ENCODE data around the gene HDAC4. TPM values are rescaled to one million over a fixed set of nuclear protein-coding genes. Genes with fewer than 3 reads are reported as not detected.

HDAC4 gene
- total RNA-seq, 6 donors from 2014 or later = 16.1 to 108 (median 45.0) TPM

- peaks cover 3 to 41% (median 16%) of the 10 kb centered on the region in 4 donors for H3K4me1 ChIP-seq
- no peak overlapping the region for H3K27ac ChIP-seq
- 91 to 94% methylated on average over 21 to 23 of the region's 23 CpGs for WGBS, 2 donors
- no peaks in the 10 kb centered on the region for H3K36me3 ChIP-seq
- no peaks in the 10 kb centered on the region for H3K27me3 ChIP-seq
- TF ChIP-seq EP300 (IDR thresholded peaks at IDR 0.05) (no peak), CTCF (IDR thresholded peaks at IDR 0.05) (no peak), POLR2AphosphoS5 (IDR thresholded peaks at IDR 0.05) (no peak), POLR2A (IDR thresholded peaks at IDR 0.05) (no peak)
- no peak overlapping the region for H3K4me3 ChIP-seq
- DNase-seq (peak in 1 of 2 donors; percentile 40), ATAC-seq (ENCODE audit: low FRiP score in 2 of 2) (no peak)
- H3K9me3 ChIP-seq = no peaks in the 10 kb centered on the region
These were observed 185.5 kb downstream of the HDAC4 start for GRCh38 chr2:239215136-239215925.

GRCh38 chr2:239214725-239215124 is 186.1 kb downstream of the HDAC4 start:
- ATAC-seq (ENCODE audit: low FRiP score in 2 of 2) (no peak), DNase-seq (no peak)
- no peak overlapping the region for H3K27ac ChIP-seq
- peaks cover 0 to 41% (median 16%) of the 10 kb centered on the region in 4 donors for H3K4me1 ChIP-seq
- no peak overlapping the region for H3K4me3 ChIP-seq
- no peaks in the 10 kb centered on the region for H3K9me3 ChIP-seq
- 92 to 99% methylated on average over 9 of the region's 9 CpGs for WGBS, 2 donors
- H3K27me3 ChIP-seq = no peaks in the 10 kb centered on the region
- TF ChIP-seq EP300 (IDR thresholded peaks at IDR 0.05) (no peak), CTCF (IDR thresholded peaks at IDR 0.05) (no peak), POLR2A (IDR thresholded peaks at IDR 0.05) (no peak), POLR2AphosphoS5 (IDR thresholded peaks at IDR 0.05) (no peak)
- H3K36me3 ChIP-seq = no peaks in the 10 kb centered on the region

GRCh38 chr2:239213643-239214101 is 187.1 kb downstream of the HDAC4 start:
- Histone ChIP-seq H3K27me3 (no peaks in the 10 kb centered on the region), H3K4me3 (no peak overlapping the region), H3K4me1 (peaks cover 0 to 41% (median 16%) of the 10 kb centered on the region in 4 donors), H3K9me3 (no peaks in the 10 kb centered on the region), H3K36me3 (no peaks in the 10 kb centered on the region), H3K27ac (no peak overlapping the region)
- WGBS, 2 donors = 91 to 96% methylated on average over 5 to 7 of the region's 7 CpGs
- TF ChIP-seq POLR2A (IDR thresholded peaks at IDR 0.05) (no peak), POLR2AphosphoS5 (IDR thresholded peaks at IDR 0.05) (no peak), CTCF (IDR thresholded peaks at IDR 0.05) (no peak), EP300 (IDR thresholded peaks at IDR 0.05) (no peak)
- ATAC-seq (ENCODE audit: low FRiP score in 2 of 2) (no peak), DNase-seq (no peak)

- H3K4me1 ChIP-seq = peaks cover 0 to 41% (median 16%) of the 10 kb centered on the region in 4 donors
- 71 to 78% methylated on average over 17 to 19 of the region's 19 CpGs for WGBS, 2 donors
These were observed 187.7 kb downstream of the HDAC4 start for GRCh38 chr2:239212929-239213642.

More at GRCh38 chr2:239212929-239213642, 187.7 kb downstream of the HDAC4 start:
- DNase-seq (no peak), ATAC-seq (ENCODE audit: low FRiP score in 2 of 2) (no peak)
- H3K36me3 ChIP-seq = no peaks in the 10 kb centered on the region
- no peaks in the 10 kb centered on the region for H3K9me3 ChIP-seq
- no peak overlapping the region for H3K4me3 ChIP-seq
- H3K27ac ChIP-seq = no peak overlapping the region
- no peaks in the 10 kb centered on the region for H3K27me3 ChIP-seq
- no peak for TF ChIP-seq POLR2AphosphoS5 (IDR thresholded peaks at IDR 0.05)
- no peak for TF ChIP-seq EP300 (IDR thresholded peaks at IDR 0.05)
- TF ChIP-seq POLR2A (IDR thresholded peaks at IDR 0.05) = no peak
- TF ChIP-seq CTCF (IDR thresholded peaks at IDR 0.05) = no peak
